ENCODE data around the gene ZNF581. TPM values are rescaled to one million over a fixed set of nuclear protein-coding genes. Genes with fewer than 3 reads are reported as not detected.

The ZNF581 gene
- polyA plus RNA-seq, 3 donors = 25.1 to 31.6 (median 29.4) TPM

GRCh38 chr19:55613396-55613795 lies 30.1 kb upstream of the ZNF581 start:
- intact Hi-C loops (cut with micrococcal nuclease) = no loop called here
- Histone ChIP-seq H3K27ac (ENCODE audit: low read depth in 1 of 2, low read length in 2 of 2) (no peak overlapping the region), H3K4me2 (replicated peaks; ENCODE audit: extremely low read depth, low read length, poor library complexity, severe bottlenecking) (no peak overlapping the region), H3K4me1 (ENCODE audit: control insufficient read depth in 1 of 2, insufficient read depth in 2 of 2, low read length in 2 of 2) (peaks cover 27 to 31% of the 10 kb centered on the region in 2 donors), H3K27me3 (ENCODE audit: control insufficient read depth in 2 of 2, insufficient read depth in 2 of 2, low read length in 2 of 2) (no peaks in the 10 kb centered on the region), H3K9ac (ENCODE audit: insufficient read depth, low read length, poor library complexity, severe bottlenecking) (no peak overlapping the region), H3K9me3 (replicated peaks in 1 of 2; ENCODE audit: control insufficient read depth in 1 of 2, insufficient read depth in 1 of 2, low read length in 2 of 2) (no peaks in the 10 kb centered on the region), H3K79me2 (ENCODE audit: insufficient read depth, low read length) (peaks cover 67% of the 10 kb centered on the region), H3K4me3 (replicated peaks in 1 of 3; ENCODE audit: low read depth in 2 of 3, low read length in 3 of 3) (no peak overlapping the region), H3K36me3 (replicated peaks in 1 of 2; ENCODE audit: control insufficient read depth in 1 of 2, insufficient read depth in 2 of 2, low read length in 2 of 2) (peaks cover 20 to 44% of the 10 kb centered on the region in 2 donors), H4K20me1 (ENCODE audit: insufficient read depth, low read length) (peaks cover 47% of the 10 kb centered on the region), H2AFZ (ENCODE audit: insufficient read depth, low read depth, low read length, poor library complexity, severe bottlenecking) (no peak overlapping the region)
- Mint-ChIP-seq H3K27ac (no peak overlapping the region), H3K9me3 (peaks cover 0 to 2% (median 0%) of the 10 kb centered on the region in 7 donors), H3K27me3 (ENCODE audit: low read depth in 3 of 3) (no peaks in the 10 kb centered on the region), H3K36me3 (peaks cover 39 to 63% of the 10 kb centered on the region in 2 donors), H3K4me1 (peaks cover 53% of the 10 kb centered on the region), H3K4me3 (no peak overlapping the region)
- no peak for DNase-seq
- over 99% methylated on average over 20 of the region's 27 CpGs for WGBS (ENCODE audit: insufficient coverage)
- TF ChIP-seq CTCF (IDR thresholded peaks at IDR 0.05) = no peak

GRCh38 chr19:55613930-55614710 lies 29.3 kb upstream of the ZNF581 start:
- WGBS (ENCODE audit: insufficient coverage) = 96% methylated on average over 70 of the region's 75 CpGs
- peaks cover 0 to 2% (median 0%) of the 10 kb centered on the region in 7 donors for H3K9me3 Mint-ChIP-seq
- Histone ChIP-seq H3K27me3 (ENCODE audit: control insufficient read depth in 2 of 2, insufficient read depth in 2 of 2, low read length in 2 of 2) (no peaks in the 10 kb centered on the region), H3K9ac (ENCODE audit: insufficient read depth, low read length, poor library complexity, severe bottlenecking) (no peak overlapping the region), H4K20me1 (ENCODE audit: insufficient read depth, low read length) (peaks cover 41% of the 10 kb centered on the region), H3K4me3 (replicated peaks in 1 of 3; ENCODE audit: low read depth in 2 of 3, low read length in 3 of 3) (no peak overlapping the region), H3K27ac (ENCODE audit: low read depth in 1 of 2, low read length in 2 of 2) (no peak overlapping the region), H2AFZ (ENCODE audit: insufficient read depth, low read depth, low read length, poor library complexity, severe bottlenecking) (no peak overlapping the region), H3K79me2 (ENCODE audit: insufficient read depth, low read length) (peaks cover 60% of the 10 kb centered on the region), H3K4me2 (replicated peaks; ENCODE audit: extremely low read depth, low read length, poor library complexity, severe bottlenecking) (no peak overlapping the region), H3K36me3 (replicated peaks in 1 of 2; ENCODE audit: control insufficient read depth in 1 of 2, insufficient read depth in 2 of 2, low read length in 2 of 2) (peaks cover 20 to 43% of the 10 kb centered on the region in 2 donors), H3K4me1 (ENCODE audit: control insufficient read depth in 1 of 2, insufficient read depth in 2 of 2, low read length in 2 of 2) (peaks cover 35 to 38% of the 10 kb centered on the region in 2 donors), H3K9me3 (replicated peaks in 1 of 2; ENCODE audit: control insufficient read depth in 1 of 2, insufficient read depth in 1 of 2, low read length in 2 of 2) (no peaks in the 10 kb centered on the region)
- H3K4me1 Mint-ChIP-seq = peaks cover 55% of the 10 kb centered on the region
- TF ChIP-seq CTCF (IDR thresholded peaks at IDR 0.05) = no peak
- no peak overlapping the region for H3K4me3 Mint-ChIP-seq
- no peak overlapping the region for H3K27ac Mint-ChIP-seq
- intact Hi-C loops (cut with micrococcal nuclease) = no loop called here
- H3K36me3 Mint-ChIP-seq = peaks cover 36 to 58% of the 10 kb centered on the region in 2 donors
- no peak for DNase-seq
- H3K27me3 Mint-ChIP-seq (ENCODE audit: low read depth in 3 of 3) = no peaks in the 10 kb centered on the region

Data from CD14-positive monocyte (primary cell).